Muscle of arm (tissue), 12 donors: Measurements from ENCODE around the gene CLEC11A. TPM values are rescaled to one million over a fixed set of nuclear protein-coding genes. Genes with fewer than 3 reads are reported as not detected.

ENCODE experiments used
- DNase-seq: peaks from one replicate; pipeline ENCODE4 v3.0.0-alpha.2; 2013
- polyA plus RNA-seq, 12 donors: library from polyadenylated mRNA; unstranded; fragments of 120-200 nt; gene quantifications; one replicate each; pipeline ENCODE4 v1.2.1, GENCODE V29; 2013; ENCODE audit not compliant: insufficient read length in 12 of 12

CLEC11A gene
- polyA plus RNA-seq, 12 donors: 14.6 to 62.3 (median 17.6) TPM; not detected in 1

DNA sequence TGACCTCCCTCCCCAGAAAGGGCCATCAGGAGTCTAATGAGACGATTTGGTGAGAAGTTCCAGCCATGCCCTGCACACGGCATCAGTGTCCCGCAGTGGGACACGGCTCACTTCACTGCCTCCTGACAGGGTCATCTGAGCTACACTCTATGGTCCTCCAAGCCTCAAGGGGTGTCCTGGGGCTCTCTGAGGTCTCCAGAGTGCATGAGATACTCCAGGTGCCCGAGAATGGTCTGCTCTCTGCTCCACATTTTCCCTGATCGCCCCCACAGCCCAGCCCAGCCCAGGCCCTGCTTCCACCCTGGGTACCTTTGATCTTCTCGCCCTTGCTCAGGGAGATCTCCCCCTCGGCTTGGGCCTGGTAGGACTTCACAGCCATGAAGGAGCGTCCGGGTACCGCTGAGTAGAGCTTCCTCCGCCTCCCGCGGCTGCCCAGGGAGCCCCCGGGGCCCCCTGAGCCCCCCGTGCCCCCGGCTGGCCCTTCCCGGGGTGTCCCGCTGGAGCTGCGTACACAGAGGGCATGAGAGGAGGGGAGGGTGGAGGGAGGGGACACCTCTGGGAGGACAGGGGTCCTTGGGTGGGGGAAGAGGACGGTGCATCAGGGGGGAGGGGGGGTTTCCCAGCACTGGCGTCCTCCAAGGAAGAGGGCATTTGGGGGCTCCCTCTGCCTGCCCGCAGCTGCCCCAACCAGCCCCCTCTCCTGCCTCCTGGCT lies 20.9 kb upstream of the CLEC11A start:
- DNase-seq: no peak

DNA sequence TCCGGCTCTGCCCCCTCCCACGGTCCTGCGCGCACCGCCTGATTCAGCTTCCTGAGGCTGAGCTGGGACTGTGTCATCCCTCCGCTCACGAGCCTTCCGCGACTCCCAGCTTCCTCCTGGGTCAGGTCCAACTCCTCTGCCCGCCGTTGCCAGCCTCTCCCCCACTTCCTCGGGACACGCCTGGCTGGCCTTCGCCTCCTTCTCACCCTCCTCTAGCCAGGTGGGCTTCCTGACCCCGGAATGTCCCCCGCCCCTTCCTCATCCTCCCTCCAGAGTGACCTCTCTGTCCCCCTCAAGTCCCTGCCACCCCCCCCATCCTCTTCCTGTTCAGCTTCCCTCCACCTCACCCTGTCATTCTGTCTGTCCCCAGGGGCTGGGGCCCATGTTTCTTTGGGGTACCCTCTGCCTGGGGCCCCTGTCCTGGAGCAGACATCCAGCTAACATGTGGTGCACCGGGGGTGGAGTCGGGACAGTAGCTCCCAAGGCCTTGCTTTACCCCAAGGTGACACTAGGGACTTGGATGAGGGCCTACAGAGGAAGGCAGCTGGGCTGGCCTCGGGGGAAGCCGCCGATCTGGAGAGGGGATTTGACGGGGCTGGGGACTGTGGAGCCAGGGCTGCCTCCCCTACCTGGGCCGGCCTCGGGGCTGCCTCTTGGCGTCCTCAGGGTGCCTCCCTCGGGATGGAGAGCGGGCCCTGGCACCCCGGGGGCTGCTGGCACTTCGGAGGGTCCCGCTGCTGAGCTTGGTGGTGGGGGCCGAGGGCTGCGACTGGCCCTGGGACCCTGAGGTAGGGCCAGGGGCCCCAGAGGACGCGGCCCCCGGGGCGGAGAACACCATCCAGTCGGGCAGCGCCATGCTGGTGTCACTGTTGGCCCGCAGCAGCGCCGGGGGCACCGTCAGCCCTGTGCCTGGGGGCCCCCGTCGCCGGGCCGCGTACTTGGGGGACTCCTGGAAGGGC lies 20.0 kb upstream of the CLEC11A start:
- no peak for DNase-seq

DNA sequence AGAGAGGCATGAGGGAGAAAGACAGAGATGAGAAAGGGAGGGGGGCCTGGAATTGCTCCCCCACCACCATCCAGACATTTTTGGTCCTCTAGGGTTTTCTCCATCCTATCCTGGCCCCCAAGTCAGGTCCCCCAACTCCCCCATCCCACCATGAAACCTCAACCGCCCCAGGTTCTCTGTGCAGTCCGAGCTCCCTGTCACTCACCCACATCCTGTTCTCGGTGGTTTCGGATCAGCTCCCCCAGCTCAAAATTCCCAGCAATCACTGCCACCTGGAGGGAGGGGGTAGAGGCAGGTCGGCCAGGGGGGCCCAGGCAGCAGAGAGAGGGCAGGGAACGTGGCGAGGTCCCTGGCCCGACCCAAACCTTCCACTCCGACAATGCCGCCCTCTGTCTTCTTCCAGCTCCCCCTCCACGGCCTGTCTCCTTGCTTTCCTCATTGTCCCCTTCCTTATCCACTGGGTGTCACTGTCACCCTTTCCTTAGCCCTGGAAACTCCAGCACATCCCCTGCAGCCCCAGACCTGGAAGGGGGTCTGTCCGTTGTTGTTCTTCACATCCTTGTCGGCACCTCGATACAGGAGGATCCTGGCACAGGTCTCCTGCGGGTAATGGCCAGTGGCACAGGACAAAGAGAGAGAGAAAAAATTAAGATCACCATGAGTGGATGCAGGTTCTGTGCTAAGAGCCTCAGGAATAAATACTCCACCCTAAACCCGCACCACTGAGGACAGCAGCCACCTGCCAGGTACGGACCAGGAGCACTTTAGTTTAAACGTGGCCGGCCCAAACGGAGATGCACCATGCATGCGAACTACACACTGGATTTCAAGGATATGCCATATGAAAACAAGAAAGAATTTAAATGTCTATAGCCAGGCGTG lies 19.0 kb upstream of the CLEC11A start:
- no peak for DNase-seq

DNA sequence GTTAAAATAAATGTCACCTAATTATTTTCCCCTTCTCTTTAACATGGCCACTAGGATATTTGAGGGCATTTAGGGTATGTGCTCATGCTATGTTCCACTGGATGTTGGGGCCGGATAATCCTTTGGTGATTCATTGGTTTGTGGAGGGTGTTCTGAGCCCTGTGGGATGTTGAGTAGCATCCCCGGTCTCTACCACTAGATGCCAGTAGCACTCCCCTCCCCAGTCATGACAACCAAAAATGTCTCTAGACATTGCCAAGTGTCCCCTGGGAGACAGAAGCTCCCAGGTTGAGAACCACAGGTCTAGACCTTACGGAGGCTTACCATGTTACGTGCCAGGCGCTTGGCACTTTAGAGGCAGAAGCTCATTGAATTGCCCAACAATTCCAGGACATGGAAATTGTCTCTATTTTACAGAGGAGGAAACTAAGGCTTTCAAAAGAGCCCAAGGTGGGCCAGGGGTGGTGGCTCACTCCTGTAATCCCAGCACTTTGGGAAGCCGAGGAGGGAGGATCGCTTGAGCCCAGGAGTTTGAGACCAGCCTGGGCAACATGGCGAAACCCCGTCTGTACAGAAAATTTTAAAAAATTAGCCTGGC lies 17.6 kb upstream of the CLEC11A start:
- DNase-seq: no peak

DNA sequence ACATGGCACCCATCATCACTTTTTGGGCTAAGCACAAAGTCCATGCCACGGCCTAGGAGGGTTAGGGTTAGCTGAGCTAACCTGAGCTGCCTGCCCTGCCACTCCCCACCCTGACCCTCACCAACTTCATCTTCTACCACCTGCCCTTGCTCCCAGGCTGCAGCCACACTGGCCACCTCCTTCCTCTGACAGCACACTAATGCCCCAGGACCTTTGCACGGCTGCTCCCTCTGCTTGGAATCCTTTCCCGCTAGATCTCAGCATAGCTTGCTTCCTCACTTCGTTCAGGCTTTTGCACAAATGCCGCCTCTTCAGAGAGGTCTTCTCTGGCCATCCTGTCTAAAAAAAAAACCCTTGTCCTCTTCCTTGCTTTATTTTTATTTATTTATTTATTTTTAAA lies 16.8 kb upstream of the CLEC11A start:
- DNase-seq: no peak

DNA sequence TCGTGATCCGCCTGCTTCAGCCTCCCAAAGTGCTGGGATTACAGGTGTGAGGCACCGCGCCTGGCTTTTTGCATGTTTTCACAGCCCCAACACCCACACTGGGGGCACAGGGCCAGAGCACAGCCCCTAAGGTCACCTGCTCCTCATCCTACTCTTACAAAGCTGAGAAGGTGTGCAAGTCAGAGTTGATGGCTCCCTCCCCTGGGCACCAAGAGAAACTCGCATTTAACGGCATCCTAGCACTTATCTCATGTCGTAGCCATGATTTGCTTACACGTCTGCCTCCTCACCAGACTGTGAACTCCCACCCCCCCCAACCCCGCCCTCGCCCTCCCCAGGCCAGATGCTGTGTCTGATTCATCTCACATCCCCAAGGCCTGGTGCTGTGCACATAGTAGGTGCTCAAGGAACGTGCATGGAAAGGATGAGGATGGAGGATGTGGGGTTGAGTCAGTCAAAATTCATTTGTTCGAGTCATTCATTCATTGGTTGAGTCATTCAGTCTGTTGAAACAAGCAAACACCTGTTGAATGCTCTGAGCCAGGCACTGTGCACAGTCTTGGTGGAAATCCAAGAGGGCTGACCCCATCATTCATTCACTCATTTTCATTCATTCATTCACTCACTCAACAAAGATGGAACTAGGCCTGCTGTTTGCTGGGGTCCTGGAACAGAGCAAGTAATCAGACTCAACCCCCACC lies 14.8 kb upstream of the CLEC11A start:
- no peak for DNase-seq

DNA sequence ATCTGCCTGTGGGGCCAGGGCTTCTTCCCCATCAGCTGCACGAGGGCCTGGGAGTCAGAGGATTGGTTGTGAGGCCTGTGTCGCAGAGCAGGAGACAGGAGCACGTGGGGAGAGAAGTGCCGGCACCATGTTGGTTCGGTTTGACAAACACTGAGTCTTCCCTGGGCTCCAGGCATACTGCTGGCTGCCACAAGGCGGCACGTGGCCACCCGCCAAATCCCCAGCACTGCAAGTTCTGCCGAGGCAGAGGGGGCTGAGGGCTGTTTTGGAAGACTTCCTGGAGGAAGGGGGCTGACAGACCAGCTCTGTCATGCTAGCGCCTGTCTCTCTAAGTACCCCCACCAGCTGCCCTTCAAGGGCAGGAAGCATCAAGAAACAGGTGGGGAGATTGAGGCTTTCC lies 13.1 kb upstream of the CLEC11A start:
- no peak for DNase-seq

DNA sequence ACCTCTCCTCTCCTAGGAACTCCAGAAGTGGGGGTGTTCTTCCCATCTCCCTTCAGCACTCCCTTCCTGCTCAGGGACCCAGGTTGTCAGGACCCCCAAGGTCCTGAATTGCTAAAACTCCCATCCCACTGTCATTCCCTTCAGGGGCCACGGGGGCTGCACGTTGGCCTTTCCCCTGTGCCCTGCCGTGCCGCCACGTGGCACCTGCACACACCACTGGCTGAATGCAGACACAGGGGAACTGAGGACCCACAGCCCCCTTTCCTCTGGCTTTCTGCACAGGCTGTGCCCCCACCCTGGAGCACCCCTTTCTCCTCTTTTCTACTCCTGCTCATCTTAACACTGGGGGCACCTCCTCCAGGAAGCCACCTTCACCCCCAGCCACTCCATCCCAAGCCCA lies 12.6 kb upstream of the CLEC11A start:
- no peak for DNase-seq

DNA sequence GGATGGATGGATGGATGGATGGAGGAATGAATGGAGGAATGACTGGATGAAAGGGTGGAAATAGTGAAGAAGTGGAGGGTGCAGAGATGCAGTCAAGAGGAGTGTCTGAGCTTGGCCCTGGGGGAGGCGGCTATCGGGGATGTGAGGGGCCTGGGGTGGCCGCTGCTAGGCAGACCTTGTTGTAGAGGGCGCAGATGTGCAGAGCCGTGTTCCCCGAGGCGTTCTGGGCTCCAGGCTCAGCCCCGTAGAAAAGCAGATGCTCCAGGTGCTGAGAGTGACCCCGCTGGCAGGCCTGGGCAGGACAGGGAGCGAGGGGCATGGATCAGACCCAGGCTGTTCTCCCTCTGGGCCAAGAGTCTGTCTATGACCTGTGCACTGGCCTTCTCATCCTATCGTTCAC lies 12.0 kb upstream of the CLEC11A start:
- DNase-seq: no peak

DNA sequence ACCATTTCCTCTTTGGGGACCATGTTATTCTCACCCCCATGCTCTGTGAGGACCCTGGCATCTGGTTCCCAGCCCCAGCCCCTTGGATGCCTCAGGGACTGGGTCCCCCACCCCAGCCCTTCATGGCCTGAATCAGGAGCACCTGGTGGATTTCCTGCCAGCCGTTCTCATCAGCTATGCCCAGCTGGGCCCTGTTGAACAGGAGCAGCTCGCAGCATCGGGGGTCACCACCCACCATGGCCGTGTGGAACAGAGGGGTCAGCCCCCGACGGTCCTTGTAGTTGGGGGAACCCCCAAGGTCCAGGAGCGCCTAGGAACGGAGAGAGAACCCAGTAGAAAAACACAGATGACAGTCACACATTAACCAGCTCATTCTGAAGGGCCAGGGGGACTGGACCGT lies 11.4 kb upstream of the CLEC11A start:
- no peak for DNase-seq

DNA sequence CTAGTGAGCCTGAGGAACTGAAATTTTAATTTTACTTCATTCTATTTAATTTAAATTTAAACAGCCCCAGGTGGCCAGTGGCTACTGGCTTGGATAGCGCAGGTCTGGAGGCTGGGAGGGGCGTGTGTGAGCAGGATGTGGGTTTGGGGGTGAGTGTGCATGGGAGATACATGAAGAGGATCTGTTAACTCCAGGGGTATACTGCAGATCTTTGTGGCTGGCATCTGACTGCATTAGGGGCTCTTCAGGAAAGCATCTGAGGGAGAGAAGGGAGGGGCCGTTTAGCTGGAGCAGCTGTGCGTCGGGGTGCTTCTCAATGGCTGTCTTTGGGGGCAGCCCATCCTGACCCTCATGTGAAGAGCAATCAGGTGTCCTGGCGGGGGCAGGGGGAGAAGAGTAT lies 10.3 kb upstream of the CLEC11A start:
- no peak for DNase-seq

DNA sequence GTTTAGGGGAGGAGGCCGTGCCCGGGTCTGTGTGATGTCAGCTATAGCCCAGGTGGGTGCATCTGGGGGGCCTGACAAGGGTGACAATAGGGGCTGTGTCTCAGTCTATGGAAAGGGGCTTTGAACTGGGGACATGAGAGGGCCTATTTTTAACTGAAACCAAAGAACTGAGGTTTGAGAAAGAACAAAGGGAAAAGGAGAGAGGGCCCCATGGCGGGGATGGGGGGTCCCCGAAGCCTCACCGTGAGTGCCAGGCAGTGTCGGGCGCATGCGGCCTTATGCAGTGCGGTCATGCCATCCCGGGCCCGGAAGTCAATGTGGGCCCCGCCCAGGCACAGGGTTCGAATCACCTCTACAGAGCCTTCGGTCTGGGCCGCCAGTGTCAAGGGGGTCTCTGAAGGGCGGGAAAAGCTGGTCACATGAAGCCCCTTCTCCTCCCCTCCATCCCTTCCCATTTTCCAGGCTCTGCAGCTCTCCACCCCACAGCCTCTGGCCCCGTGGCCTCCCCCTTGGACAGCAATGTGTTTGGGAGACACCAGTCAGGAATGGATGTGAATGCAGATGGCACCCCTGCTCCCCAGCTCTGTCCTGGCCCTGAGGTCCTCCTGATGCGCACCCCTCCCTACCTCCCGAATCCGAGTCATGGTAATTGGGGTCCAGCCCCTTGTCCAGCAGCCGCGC lies 9.5 kb upstream of the CLEC11A start:
- DNase-seq: no peak

DNA sequence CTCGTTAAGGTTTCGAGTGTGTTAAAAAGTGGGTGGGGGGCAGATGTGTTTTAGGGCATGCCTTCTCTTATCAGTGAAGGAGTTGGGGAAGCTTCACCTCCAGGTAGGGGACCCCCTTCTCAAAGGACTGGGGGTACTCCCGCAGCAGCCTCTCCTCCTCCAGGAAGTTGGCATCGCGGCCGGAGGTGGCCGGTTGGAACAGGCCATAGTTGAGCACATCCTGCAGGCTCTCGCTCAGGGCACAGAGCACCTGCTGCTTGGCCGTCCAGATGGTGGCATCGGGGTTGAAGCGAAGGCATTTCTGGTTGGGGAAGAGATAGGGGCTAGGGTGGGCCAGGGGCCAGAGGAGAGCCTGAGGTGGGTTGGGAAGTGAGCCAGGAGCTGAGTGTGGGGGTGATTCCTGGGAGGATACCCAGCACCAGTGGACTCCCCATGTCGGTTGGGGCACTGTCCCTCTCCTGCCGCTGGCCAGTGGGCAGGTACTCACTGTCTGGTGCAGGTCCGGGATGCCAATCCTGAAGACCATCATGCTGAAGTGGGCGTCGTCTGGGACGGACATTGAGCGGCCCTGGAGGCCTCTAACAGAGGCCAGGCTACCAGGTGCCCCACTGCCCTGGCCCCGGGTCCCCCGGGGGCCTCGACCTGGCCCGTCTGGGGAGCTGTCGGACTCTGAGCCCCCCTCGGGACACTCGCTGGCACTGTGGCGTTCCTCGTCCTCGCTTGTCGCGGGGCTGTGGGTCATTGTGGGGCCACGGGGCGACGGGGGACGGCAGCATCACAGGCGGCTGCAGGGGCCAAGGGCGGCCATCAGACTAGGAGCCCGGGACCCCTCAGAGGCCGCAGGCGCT lies 6.8 kb upstream of the CLEC11A start:
- no peak for DNase-seq

DNA sequence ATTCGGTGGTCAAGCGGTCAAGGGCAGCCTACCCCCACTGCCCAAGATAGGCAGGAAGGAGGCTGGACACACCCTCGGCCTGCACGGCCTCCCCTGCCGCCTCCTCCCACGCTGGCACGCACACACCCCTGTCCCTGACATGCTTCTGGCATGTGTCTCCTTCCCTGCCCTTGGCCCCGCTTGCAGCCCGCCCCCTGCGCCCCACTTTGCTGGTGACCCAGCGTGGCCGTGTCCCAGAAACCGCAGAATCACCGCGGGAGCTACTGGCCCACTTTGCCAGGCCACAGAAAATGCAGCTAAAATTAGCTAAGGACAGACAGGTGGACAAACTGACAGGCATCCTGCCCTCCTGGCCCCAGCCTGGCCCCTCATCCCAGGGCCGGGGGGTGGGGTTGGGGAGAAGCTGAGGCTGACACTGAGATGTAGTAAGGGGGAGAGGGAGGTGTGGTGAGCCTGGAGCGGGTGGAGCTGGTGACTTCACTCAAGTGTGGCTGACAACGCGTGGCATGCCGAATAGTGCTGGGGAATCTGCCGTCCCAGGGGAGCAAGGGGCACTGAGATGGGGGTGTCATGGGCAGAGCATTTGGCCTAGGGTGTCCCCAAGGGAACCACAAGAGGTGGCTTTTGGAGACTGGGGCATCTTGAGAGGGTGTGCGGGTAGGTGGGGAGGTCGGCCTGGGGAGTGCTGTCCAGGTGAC lies 6.0 kb upstream of the CLEC11A start:
- DNase-seq: no peak

DNA sequence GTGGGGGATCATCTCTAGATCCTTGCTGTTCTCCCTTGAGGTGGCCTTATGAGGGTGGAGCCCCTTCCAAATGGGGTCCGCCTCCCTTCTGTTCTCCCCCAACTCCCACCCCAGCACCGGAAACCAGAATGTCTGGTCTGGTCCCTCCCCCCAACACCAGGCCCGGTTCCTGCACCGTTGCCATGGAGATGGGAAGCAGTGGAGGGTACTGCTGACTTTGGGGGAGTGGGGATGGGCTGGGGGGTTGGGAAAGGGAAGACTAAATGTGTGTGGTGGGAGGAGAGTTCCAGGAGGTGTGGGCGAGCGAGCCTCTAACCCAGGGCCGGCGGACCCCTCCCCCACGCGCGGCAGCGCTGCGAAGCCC lies 5.3 kb upstream of the CLEC11A start:
- DNase-seq: no peak

DNA sequence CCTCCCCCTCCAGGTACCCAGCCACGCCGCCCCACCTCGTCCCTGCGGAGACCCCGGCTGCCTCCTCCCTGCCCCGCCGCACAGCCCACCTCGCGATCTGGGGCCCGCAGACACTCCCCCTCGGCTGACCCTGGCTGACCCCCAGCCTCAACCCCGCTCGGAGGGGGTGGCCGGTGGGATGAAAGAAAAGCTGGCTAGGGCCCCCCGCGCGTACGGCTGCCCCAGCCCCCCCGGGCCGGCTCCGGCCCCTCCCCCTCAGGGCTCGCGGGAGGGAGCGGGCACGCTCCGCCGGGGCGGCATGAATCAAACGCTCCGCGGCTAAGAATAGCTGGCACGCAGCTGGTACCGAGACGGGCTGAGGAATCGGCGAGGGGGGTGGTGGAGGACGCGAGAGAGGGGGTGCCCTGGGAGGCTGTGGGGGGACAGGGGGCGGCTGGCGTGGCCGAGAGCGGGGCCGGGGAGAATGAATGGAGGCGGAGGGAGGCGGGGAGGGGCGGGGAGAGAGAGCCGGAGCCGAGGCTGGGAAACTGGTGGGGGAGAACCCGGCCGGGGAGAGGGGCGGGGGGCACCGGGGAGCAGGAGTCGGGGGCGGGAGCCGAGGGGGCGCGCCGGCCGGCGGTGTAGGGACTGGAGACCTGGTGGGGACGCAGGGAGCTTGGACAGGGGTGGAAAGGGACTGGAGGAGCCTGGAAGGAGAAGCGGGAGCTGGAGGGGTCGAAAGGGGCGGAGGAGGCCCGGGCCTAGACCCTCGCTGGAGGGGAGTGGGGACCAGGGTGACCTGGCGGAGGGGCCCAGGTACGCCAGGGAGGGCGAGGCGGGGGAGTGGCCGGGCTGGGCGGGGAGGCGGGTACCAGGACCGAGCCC lies 4.7 kb upstream of the CLEC11A start:
- DNase-seq: no peak

DNA sequence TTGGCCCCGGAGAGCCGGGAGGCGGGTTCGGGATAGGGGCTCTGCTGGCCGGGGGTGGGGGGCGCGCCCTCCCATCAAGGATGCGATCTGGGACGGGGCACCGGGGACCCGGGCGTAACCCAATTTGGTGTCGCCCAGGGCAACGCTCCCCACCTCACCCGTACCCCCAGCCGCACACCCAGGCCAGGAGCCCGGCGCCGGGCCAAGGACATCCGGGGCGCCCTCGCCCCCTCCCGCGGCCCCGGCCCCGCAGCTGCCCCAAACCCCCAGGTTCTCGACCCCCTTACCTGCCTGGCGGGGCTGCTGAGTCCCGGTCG lies 4.1 kb upstream of the CLEC11A start:
- DNase-seq: no peak

DNA sequence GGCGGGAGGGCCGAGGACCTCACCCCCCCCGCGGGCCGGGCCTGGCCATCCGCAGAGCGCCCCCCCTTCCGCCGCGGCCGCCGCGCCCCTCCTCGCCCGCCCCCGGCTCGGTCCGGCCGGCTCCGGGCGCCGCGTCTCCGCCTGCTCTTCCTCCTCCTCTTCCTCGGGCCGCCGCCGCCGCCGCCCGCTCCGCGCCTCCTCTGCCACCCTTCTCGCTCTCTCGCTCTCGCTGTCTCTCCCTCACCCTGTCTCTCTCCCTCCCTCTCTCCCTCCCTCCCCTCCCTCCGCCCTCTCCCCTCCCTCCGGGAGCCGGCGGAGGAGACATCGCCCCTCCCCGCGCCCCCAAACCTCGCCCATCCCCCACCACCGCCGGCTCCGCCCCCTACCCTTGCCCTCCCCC lies 3.6 kb upstream of the CLEC11A start, which contains the start of gene SHANK1:
TSS of gene SHANK1 (minus strand) at position 237 of the 400 bp plus-strand sequence. CDS start 2,883 bp downstream, outside the sequence.
- no peak for DNase-seq
